ENCODE data around the gene CYB5B. TPM values are rescaled to one million over a fixed set of nuclear protein-coding genes. Genes with fewer than 3 reads are reported as not detected.

Gene CYB5B
- total and polyA plus RNA-seq, 2 experiments from 2014 or later: 60.5 to 116 TPM

DNA sequence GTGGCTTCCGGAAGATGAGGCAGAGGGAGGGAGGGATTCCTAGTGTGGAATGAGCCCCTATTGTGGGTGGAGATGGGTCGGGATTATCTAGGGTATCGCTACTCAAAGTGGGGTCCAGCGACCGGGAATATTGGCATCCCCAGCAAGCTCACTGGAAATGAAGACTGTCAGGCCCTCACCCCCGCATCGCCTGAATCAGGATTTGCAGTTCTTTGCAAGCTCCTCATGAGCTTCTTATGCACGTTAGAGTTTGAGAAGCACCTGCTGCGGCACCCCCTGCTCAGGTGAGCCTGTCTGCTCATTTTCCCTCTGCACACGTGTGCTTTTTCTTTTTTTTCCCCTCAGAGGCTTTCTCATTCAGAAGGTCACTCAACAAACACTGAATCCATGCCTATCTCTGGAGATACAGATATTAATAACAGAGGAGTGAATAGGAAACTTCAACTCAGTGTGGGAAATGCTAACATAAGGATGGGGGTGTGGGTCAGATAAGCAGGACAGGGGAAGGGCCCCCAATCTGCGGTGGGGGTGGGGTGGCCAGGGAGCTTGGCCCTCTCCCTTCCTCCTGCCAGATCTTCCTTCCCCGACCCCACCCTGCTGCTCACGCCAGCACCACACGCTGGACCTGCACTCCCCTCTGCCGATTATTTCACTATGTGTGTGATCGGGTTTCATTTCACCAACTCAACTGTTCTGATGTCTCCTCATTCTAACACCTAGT, 73.6 kb downstream of the CYB5B start:
- TF ChIP-seq EZH2 (IDR thresholded peaks at IDR 0.05; ENCODE audit: borderline replicate concordance): no peak
- no peak for TF ChIP-seq EZH2phosphoT487 (IDR thresholded peaks at IDR 0.05; ENCODE audit: low read depth, severe bottlenecking, unreplicated experiment)
- TF ChIP-seq, protein P1, sequence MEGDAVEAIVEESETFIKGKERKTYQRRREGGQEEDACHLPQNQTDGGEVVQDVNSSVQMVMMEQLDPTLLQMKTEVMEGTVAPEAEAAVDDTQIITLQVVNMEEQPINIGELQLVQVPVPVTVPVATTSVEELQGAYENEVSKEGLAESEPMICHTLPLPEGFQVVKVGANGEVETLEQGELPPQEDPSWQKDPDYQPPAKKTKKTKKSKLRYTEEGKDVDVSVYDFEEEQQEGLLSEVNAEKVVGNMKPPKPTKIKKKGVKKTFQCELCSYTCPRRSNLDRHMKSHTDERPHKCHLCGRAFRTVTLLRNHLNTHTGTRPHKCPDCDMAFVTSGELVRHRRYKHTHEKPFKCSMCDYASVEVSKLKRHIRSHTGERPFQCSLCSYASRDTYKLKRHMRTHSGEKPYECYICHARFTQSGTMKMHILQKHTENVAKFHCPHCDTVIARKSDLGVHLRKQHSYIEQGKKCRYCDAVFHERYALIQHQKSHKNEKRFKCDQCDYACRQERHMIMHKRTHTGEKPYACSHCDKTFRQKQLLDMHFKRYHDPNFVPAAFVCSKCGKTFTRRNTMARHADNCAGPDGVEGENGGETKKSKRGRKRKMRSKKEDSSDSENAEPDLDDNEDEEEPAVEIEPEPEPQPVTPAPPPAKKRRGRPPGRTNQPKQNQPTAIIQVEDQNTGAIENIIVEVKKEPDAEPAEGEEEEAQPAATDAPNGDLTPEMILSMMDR (IDR thresholded peaks at IDR 0.05; ENCODE audit: poor library complexity): no peak
- no peaks in the 10 kb centered on the region for H3K4me1 ChIP-seq (ENCODE audit: insufficient read depth)
- WGBS (ENCODE audit: low lambda C conversion rate, missing lambda C conversion rate): 80% methylated on average over 15 of the region's 16 CpGs

GRCh38 chr16:69498926-69499325, 74.5 kb downstream of the CYB5B start:
- no peak overlapping the region for H3K27ac ChIP-seq
- no peaks in the 10 kb centered on the region for H3K79me2 ChIP-seq
- H3K4me2 ChIP-seq: no peak overlapping the region
- no peaks in the 10 kb centered on the region for H3K9me2 ChIP-seq (replicated peaks; ENCODE audit: insufficient read depth)
- H3K36me3 ChIP-seq (replicated peaks; ENCODE audit: insufficient read depth, low read depth): no peaks in the 10 kb centered on the region
- no peaks in the 10 kb centered on the region for H3K27me3 ChIP-seq
- no peak for DNase-seq (ENCODE audit: low spot score)
- H2AFZ ChIP-seq: no peak overlapping the region
- WGBS (ENCODE audit: low lambda C conversion rate, missing lambda C conversion rate): 95% methylated on average over 5 of the region's 5 CpGs
- TF ChIP-seq EZH2 (IDR thresholded peaks at IDR 0.05; ENCODE audit: borderline replicate concordance): no peak
- no peak for TF ChIP-seq EZH2phosphoT487 (IDR thresholded peaks at IDR 0.05; ENCODE audit: low read depth, severe bottlenecking, unreplicated experiment)
- TF ChIP-seq, protein P1 (IDR thresholded peaks at IDR 0.05; ENCODE audit: poor library complexity): no peak
- no peaks in the 10 kb centered on the region for H3K9me3 ChIP-seq (ENCODE audit: low read depth)
- H4K20me1 ChIP-seq (ENCODE audit: insufficient read depth, poor library complexity, severe bottlenecking): no peaks in the 10 kb centered on the region
- no peak overlapping the region for H3K4me3 ChIP-seq
- H3K4me1 ChIP-seq (ENCODE audit: insufficient read depth): no peaks in the 10 kb centered on the region

More for the DNA sequence above, 73.6 kb downstream of the CYB5B start:
- H3K27me3 ChIP-seq: no peaks in the 10 kb centered on the region
- no peaks in the 10 kb centered on the region for H3K79me2 ChIP-seq
- no peak overlapping the region for H3K4me3 ChIP-seq
- no peaks in the 10 kb centered on the region for H3K36me3 ChIP-seq (replicated peaks; ENCODE audit: insufficient read depth, low read depth)
- no peak overlapping the region for H2AFZ ChIP-seq
- H3K9me2 ChIP-seq (replicated peaks; ENCODE audit: insufficient read depth): no peaks in the 10 kb centered on the region
- no peak for DNase-seq (ENCODE audit: low spot score)
- no peaks in the 10 kb centered on the region for H4K20me1 ChIP-seq (ENCODE audit: insufficient read depth, poor library complexity, severe bottlenecking)
- H3K9me3 ChIP-seq (ENCODE audit: low read depth): no peaks in the 10 kb centered on the region
- no peak overlapping the region for H3K27ac ChIP-seq
- H3K4me2 ChIP-seq: no peak overlapping the region

- Histone ChIP-seq H4K20me1 (ENCODE audit: insufficient read depth, poor library complexity, severe bottlenecking) (no peaks in the 10 kb centered on the region), H3K9me2 (replicated peaks; ENCODE audit: insufficient read depth) (no peaks in the 10 kb centered on the region), H3K27me3 (no peaks in the 10 kb centered on the region), H3K4me2 (no peak overlapping the region), H2AFZ (no peak overlapping the region), H3K79me2 (no peaks in the 10 kb centered on the region), H3K4me1 (ENCODE audit: insufficient read depth) (no peaks in the 10 kb centered on the region), H3K9me3 (ENCODE audit: low read depth) (no peaks in the 10 kb centered on the region), H3K4me3 (no peak overlapping the region), H3K36me3 (replicated peaks; ENCODE audit: insufficient read depth, low read depth) (no peaks in the 10 kb centered on the region), H3K27ac (no peak overlapping the region)
- 92% methylated on average over 11 of the region's 11 CpGs for WGBS (ENCODE audit: low lambda C conversion rate, missing lambda C conversion rate)
- no peak for DNase-seq (ENCODE audit: low spot score)
- TF ChIP-seq EZH2phosphoT487 (IDR thresholded peaks at IDR 0.05; ENCODE audit: low read depth, severe bottlenecking, unreplicated experiment) (no peak), EZH2 (IDR thresholded peaks at IDR 0.05; ENCODE audit: borderline replicate concordance) (no peak)
- TF ChIP-seq, protein P1 (IDR thresholded peaks at IDR 0.05; ENCODE audit: poor library complexity): no peak
Measured at GRCh38 chr16:69499541-69500230, 75.3 kb downstream of the CYB5B start.
